ENCODE results near the gene RDH16. TPM values are rescaled to one million over a fixed set of nuclear protein-coding genes. Genes with fewer than 3 reads are reported as not detected.
"Not testable (repeated sequence)": the region's sequence is repeated elsewhere in the genome, so short reads cannot be mapped to it uniquely, and the experiment has no call there.

RDH16 gene
- total and polyA plus RNA-seq, 4 donors, result 0.11 to 0.68 (median 0.38) TPM

- H3K4me3 ChIP-seq, result no peak overlapping the region
- H3K27ac ChIP-seq (ENCODE audit: low read depth in 1 of 2, low read length in 1 of 2), result no peak overlapping the region
- ATAC-seq (ENCODE audit: insufficient read depth, low FRiP score), result no peak
- no peaks in the 10 kb centered on the region for H3K36me3 ChIP-seq (ENCODE audit: control insufficient read depth in 4 of 4, insufficient read depth in 4 of 4, low read length in 4 of 4)
- H3K4me1 ChIP-seq (ENCODE audit: control insufficient read depth in 5 of 5, insufficient read depth in 5 of 5, low read length in 5 of 5), result peaks cover 0 to 4% (median 0%) of the 10 kb centered on the region in 5 donors
- 31 to 38% methylated on average over 3 of the region's 3 CpGs for WGBS, 2 donors
- no peak for TF ChIP-seq CTCF (IDR thresholded peaks at IDR 0.05; ENCODE audit: control extremely low read depth, extremely low read depth)
- no peaks in the 10 kb centered on the region for H3K9me3 ChIP-seq (ENCODE audit: control insufficient read depth in 4 of 4, insufficient read depth in 3 of 4, low read length in 3 of 4)
- H3K27me3 ChIP-seq (ENCODE audit: control insufficient read depth in 3 of 3, insufficient read depth in 3 of 3, low read length in 2 of 3), result no peaks in the 10 kb centered on the region
- DNase-seq, result no peak
- H3K9ac ChIP-seq (ENCODE audit: insufficient read depth in 1 of 2, low read length in 2 of 2), result no peak overlapping the region
Observed at GRCh38 chr12:56941299-56942017, 15.9 kb downstream of the RDH16 start.

- not testable (repeated sequence) for H3K4me3 ChIP-seq; H3K27ac ChIP-seq (ENCODE audit: low read depth in 1 of 2, low read length in 1 of 2); H3K36me3 ChIP-seq (ENCODE audit: control insufficient read depth in 4 of 4, insufficient read depth in 4 of 4, low read length in 4 of 4); H3K27me3 ChIP-seq (ENCODE audit: control insufficient read depth in 3 of 3, insufficient read depth in 3 of 3, low read length in 2 of 3); ATAC-seq (ENCODE audit: insufficient read depth, low FRiP score); H3K9ac ChIP-seq (ENCODE audit: insufficient read depth in 1 of 2, low read length in 2 of 2); H3K9me3 ChIP-seq (ENCODE audit: control insufficient read depth in 4 of 4, insufficient read depth in 3 of 4, low read length in 3 of 4); H3K4me1 ChIP-seq (ENCODE audit: control insufficient read depth in 5 of 5, insufficient read depth in 5 of 5, low read length in 5 of 5); DNase-seq
- 10 to 46% methylated on average over 1 of the region's 4 CpGs for WGBS, 2 donors
Observed at GRCh38 chr12:56940942-56941298, 16.5 kb downstream of the RDH16 start.

GRCh38 chr12:56935752-56936151, 21.7 kb downstream of the RDH16 start:
- Histone ChIP-seq H3K9me3 (ENCODE audit: control insufficient read depth in 4 of 4, insufficient read depth in 3 of 4, low read length in 3 of 4) (no peaks in the 10 kb centered on the region), H3K27ac (ENCODE audit: low read depth in 1 of 2, low read length in 1 of 2) (no peak overlapping the region), H3K4me1 (ENCODE audit: control insufficient read depth in 5 of 5, insufficient read depth in 5 of 5, low read length in 5 of 5) (peaks cover 0 to 12% (median 5%) of the 10 kb centered on the region in 5 donors), H3K27me3 (ENCODE audit: control insufficient read depth in 3 of 3, insufficient read depth in 3 of 3, low read length in 2 of 3) (no peaks in the 10 kb centered on the region), H3K36me3 (ENCODE audit: control insufficient read depth in 4 of 4, insufficient read depth in 4 of 4, low read length in 4 of 4) (no peaks in the 10 kb centered on the region), H3K4me3 (no peak overlapping the region), H3K9ac (ENCODE audit: insufficient read depth in 1 of 2, low read length in 2 of 2) (no peak overlapping the region)
- WGBS, 2 donors, result 88 to 89% methylated on average over 2 of the region's 2 CpGs
- no peak for ATAC-seq (ENCODE audit: insufficient read depth, low FRiP score)
- TF ChIP-seq CTCF (IDR thresholded peaks at IDR 0.05; ENCODE audit: control extremely low read depth, extremely low read depth), result no peak
- no peak for DNase-seq

GRCh38 chr12:56935157-56935556, 22.3 kb downstream of the RDH16 start:
- Histone ChIP-seq H3K9ac (ENCODE audit: insufficient read depth in 1 of 2, low read length in 2 of 2) (no peak overlapping the region), H3K27me3 (ENCODE audit: control insufficient read depth in 3 of 3, insufficient read depth in 3 of 3, low read length in 2 of 3) (no peaks in the 10 kb centered on the region), H3K4me3 (no peak overlapping the region), H3K4me1 (ENCODE audit: control insufficient read depth in 5 of 5, insufficient read depth in 5 of 5, low read length in 5 of 5) (peaks cover 0 to 12% (median 5%) of the 10 kb centered on the region in 5 donors), H3K27ac (ENCODE audit: low read depth in 1 of 2, low read length in 1 of 2) (no peak overlapping the region), H3K9me3 (ENCODE audit: control insufficient read depth in 4 of 4, insufficient read depth in 3 of 4, low read length in 3 of 4) (no peaks in the 10 kb centered on the region), H3K36me3 (ENCODE audit: control insufficient read depth in 4 of 4, insufficient read depth in 4 of 4, low read length in 4 of 4) (no peaks in the 10 kb centered on the region)
- WGBS, 2 donors, result 68 to 86% methylated on average over 2 of the region's 2 CpGs
- ATAC-seq (ENCODE audit: insufficient read depth, low FRiP score), result no peak
- TF ChIP-seq CTCF (IDR thresholded peaks at IDR 0.05; ENCODE audit: control extremely low read depth, extremely low read depth), result no peak
- DNase-seq, result no peak

All from lung (tissue), 12 donors.